ENCODE measurements around the gene CUL4A.

GRCh38 chr13:113176280-113176679 lies 33.1 kb upstream of the CUL4A start:
- TF ChIP-seq EZH2 (IDR thresholded peaks at IDR 0.05; ENCODE audit: insufficient read depth, poor library complexity, severe bottlenecking) (no peak), EZH2phosphoT487 (IDR thresholded peaks at IDR 0.05; ENCODE audit: insufficient read depth, low read depth) (no peak)
